ENCODE measurements around the gene ARHGAP26.

ARHGAP26 gene

DNA sequence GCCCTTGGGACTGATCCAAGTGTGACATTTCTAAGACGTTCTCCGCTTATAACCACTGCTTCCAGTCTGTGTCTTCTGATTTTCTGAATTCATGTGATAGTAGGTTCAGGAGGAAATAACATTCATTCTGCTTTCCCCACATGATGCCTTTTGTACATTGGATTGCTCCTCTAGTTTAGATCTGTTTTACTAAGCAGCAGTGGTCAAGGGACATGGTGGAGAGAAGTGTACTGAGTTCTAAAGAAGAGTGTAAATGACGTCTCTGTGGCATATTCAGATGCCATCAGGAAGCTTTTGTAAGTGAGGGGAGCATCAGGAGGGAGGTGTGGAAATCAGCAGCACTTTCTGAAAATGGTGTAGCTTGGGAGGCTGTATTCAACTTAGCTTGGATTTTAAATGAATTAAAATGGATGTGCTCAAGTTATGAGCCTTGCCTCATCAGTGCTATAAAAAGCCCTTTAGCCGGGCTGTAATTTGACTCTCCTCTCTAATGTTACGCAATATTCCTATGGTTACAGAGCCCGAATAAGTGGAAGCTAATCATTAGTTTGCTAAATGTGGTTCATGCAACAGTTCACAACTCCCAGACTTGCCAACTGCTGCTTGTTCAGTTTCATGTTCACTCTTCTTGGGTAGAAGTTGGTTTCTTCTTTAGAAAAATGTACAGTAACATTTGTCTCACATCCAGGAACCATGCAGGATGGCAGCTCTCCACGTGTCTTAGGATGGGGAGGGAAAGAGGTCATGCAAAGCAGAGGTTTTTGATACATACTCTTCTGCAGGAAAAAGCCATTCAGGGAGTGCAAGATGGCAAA lies 281.3 kb downstream of the ARHGAP26 start:
- DNase-seq, result peak; percentile 61

DNA sequence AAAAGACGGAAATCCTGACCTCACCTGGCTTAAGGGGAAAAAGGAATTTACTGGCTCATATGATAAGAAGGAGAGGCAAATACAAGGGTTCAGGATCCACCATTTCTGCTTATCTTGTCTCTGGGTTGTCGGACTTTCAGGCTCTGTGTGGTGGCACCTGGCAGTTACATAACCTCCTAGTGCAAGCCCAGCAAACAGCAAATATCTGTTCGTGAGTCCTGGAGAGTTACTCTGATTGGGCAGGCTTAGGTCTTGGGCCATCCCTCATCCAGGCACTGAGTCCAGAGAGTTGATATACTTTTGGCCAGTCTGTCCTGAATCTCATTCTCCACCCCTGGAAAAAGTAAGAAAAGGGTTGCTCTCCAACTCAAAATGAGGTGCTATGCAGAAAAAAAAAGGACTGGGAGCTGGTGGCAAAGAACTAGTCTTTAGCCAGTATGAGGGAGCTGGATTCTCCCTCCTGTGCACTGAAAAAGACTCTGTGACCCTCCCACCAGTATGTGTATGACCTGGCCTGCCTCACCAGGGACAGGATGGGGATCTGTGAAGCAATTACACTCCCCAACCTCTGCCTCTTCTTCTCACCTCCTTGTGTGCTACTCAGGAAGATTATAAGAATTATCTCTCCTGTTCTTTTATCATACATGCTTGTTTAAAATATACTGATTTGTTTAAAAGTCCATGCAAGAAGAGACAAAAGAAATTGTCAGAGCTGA lies 282.9 kb downstream of the ARHGAP26 start:
- DNase-seq, result no peak

DNA sequence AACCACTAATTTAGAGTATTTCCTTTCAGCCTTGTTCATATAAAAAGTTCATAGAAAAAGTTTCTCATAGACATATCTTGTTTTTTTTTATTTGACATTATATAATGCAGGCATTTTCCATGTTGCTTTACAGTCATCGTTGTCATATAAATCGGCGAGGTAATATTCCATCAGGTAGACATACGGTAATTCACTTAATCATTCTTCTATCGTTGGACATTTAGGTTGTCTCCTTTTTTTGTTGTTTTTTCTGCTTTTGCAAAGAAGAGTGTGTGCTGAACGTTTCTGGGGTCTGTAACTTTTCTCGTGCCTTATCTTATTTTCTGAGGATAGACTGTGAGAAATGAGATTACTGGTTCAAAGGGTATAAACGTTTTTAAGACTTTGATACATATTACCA lies 283.6 kb downstream of the ARHGAP26 start:
- DNase-seq, result no peak

DNA sequence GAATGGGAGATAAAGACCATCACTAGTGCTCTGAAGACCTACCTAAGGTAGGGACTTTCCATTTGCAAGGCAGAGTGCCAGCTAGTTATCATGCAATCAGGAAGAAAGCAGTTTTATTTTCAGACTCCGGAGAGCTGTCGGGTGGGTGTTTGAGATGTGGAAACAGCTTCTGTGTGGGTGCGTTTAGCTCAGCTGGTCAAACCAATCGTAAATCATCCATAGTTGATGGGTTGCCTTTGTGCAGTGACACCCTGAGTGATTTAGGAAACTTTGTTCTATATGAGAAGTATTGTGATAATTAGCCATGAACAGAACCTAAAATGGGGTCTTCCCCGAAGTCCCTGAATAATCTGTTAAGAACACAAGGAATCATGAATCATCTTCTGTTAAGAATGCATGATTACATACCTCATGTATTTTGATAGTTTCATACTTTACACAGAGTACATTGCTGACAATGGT lies 284.3 kb downstream of the ARHGAP26 start:
- DNase-seq, result no peak

DNA sequence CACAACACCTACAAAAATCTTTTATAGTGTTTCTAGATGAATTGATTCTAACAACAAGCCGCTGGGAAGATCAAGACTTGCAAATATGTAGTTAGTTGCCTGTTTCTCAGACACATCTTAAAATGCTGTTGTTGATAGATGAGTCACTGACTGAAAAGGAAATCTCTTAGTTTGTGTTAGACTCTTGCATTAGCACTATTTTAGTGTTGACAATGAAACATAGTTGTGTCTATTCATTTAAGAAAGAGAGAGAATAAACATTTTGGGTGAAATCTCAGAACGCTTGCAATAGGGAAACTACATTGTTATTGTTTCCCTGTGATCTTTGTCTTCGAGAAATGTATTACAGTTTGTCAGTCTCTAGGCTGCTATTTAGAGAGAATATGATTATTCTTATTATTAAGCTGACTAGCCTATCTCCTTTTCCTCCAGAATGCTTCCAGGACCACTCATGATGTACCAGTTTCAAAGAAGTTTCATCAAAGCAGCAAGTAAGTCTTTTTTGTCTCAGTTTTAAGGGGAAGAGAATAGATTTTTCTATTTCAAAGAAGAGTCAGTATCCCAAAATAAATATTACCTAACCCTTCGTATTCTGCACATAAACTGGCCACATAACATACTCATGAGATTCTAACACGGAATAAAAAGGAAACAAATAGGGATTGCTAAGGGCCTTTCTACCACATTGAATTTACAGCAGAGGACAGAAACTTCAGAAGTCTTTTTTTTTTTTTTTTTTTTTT lies 285.6 kb downstream of the ARHGAP26 start:
- DNase-seq, result no peak

DNA sequence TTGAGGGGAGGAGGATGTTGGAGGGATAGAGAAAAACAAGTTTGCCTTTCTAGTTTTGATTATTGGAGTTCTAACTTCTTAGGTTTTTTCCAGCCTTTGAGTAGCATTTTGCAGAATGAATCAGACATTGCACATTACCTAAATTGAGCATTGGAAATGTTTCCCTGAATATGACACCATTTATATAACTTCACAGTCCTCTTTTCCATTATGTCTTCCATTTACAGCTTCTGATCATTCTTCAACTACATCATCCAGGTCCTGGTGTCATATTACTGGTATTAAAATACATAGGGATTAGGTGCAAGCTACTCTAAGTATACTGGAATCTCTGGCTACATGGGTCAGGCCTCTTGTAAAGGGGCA lies 286.1 kb downstream of the ARHGAP26 start:
- no peak for DNase-seq

DNA sequence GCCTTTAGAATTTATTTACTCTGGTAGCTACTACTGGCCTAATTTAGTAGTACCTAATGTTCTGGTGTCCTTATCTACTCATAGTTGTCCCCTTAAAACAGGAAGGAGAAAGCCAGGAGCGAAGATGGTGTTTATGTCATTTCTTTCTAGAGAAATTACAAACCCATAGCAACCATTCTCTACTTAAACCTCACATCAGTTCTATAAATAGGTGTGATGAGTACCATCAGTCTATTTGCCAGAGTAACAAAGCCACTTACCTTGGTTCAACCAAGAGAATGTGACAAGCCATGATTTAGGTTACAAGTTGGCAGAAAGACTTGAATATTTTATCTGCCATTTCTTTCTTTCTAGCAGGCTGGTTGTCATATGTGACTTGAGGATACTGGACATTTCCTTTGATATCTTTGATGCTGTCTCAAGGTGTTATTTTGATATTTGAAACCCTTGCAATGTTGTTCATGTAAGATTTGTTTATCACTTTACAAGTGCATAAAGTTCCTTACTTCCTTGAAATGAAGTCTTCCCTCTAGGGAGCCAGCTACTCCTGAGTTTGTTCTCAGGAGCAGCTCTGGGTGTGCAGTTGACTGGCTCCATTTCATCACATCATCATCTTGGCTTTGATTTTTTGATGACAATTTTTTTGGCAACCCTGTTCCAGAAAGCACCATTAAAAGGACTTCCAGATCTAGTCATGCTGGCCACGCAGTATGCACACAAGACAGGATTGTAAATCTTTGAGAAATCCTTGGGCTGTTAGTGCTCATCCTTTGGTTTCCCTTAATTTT lies 286.8 kb downstream of the ARHGAP26 start:
- no peak for DNase-seq

DNA sequence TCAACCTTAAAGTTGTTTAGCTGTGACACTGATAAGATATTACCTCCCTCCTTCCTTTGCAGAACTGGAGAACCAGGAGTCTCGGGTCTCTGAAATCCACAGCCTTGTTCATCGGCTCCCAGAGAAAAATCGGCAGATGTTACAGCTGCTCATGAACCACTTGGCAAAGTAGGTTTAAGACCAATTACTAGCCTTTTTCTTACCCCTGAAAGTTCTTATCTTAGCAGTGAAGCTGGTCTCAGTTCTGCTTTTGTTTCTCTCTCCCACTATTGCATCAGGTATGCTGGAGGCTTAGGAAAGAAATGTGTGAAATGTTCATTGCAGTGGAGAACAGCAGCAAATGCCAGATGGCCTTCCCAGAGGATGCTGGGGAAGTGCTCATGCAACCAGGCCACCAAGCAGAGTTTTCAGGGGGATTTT lies 287.4 kb downstream of the ARHGAP26 start:
- no peak for DNase-seq

DNA sequence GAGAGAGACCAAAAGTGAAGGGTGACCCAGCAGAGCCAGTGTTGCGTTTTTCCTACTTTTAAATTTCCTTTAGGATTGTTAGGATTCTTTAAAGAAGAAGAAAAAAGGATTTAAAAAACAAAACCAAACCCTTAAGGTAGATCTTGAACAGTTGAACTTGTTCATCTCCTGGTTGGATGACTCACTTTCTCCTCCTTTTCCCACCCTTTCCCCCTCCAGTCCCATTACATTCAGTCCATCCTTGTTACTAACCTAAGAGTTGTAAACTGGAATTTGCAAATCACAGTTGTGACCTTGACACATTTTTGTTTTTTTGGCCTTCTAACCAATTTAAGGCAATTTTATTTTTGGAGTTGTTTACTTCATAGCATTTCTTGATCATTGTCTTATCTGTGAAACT lies 289.2 kb downstream of the ARHGAP26 start:
- DNase-seq, result no peak

DNA sequence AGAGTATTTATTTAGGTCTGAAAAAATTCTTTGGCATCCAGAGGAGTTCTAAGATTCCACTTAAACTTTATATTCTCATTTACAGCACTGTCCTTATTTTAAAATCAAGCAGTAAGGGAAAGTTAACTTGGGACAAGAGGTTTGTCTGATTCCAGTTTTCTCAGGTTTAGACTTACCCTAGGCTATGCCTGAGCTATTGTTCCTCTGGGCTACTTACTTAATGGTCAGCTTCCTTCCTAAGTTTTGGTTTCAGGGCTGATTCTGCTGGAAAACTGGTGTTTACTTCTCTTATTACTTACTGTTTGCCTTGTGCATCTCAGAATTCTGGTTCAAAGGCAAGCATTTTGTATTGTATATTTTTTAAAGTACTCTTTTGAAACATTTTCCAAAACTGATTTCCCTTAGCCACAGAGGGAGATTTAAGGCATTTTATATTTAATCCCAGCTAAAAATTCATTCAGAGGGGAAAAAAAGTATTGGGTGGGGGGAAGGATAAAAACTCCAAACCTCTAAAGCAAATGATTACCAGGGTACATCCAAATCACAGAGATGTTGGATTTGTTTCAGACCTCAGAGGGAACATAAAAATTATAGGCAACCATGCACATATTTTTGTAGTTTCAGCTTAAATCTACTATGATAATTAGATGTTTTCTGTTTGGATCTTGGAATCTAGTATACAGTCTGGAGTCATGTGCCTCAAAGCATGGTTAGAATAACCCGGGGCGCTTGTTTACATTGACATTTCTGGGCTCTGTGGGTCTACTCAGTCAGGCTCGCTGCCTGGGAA lies 290.0 kb downstream of the ARHGAP26 start:
- no peak for DNase-seq

DNA sequence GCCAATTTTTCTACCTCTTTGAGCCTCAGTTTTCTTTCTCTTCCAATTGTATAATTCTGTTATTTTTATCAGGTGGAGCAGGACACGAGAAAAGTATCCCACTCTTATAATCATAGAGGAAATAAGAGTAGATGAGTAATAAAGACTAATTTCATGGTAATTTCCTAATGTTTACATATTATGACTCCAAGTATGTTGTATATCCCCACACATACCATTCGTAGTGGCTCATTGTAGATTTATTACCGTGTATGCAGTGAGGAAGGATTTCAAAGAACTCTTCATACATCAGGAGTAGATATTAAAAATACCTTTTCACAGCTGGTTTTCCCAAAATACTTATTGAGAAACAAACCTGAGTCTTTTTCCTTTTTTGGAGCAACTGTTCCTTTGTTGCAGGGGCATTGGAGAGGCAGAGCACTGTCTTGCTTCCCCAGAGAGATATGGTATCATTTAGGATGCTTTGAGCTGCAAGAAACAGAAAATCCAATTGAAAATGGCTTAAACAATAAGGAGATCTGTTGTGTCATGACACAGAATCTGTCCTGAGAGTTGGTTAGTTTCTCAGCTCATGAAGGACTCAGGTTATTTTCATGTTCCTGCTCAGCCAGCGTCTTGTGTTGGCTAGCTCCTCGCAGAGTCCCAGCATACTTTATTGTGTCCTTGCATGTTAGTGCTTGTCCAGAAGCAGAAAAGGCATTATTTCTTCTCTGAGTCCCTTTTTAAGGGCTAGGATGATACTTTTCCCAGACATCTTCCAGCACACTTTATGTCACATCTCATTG lies 291.2 kb downstream of the ARHGAP26 start:
- peak; percentile 16 for DNase-seq

DNA sequence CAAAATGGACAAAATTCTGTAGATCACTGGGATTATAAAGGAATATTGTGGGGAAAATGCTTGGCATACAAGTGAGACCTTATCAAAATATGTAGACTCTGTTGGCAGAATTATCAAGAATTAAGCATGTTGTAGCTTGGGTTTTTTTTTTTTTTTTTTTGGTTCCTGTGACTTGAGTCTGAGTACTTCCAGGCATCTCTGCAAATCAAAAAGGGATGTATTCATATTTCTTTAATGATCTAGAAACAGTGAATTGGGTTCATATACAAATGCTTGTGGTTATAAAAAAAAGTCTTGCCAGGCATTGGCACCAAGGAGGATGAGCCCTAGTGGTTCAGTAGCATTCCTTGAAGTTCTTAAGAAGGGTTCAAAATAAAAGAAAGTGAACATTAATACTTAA lies 292.2 kb downstream of the ARHGAP26 start:
- DNase-seq, result no peak

DNA sequence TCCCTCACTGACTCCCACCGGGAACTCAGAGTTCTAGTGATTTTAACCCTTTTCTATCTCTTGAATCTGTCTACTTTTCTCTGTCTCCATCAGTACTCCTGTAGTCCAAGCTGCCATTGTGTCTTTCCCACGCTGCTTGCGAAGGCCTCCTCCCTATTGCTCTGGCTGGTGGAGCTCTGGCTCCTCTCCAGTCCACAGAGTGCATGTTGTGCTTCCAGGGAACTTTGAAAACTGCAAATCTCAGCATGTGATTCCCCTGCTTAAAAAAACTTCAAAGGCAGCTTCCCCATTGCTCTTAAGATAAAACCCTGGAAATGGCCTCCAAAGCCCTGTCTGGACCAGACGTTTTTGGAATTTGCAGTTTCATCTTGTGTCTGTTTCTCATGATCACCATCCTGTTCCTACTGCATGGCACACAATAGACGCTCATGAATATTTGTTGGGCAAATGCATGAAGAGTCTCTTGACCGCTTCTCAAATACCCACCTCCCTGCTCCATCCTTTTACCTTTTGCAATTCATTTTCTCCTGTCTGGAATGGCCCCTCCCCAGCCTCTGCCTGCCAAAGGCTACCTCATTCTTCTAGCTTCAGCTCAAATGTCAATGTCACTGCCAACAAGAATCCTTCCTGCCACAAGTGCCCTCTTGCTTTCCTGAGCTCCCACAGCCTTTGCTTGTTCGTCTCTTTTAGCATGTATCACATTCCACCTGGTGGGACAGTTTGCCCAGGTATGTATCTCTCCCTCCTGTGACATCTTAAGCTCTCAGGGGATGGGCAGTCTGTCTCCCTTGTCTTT lies 293.2 kb downstream of the ARHGAP26 start:
- DNase-seq, result peak; percentile 22

DNA sequence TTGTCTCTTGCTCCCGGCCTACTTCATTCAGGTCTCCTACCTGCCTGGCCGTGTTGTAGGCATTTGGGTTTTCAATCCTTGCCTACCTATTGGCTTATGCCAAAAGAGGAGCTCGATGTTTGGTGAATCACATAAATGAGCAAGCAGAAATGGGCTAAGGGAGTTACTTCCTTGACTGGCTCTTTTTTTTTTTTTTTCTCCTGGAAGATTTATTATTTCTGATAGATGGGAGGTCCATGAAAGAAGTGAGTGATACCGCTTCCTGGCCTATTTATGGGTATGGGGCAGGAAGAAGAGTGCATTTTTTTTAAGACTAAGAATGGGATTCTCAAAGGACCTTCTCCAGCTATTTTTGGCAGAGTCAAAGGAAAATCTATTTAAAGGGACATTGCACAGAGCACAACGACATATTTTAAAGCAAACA lies 294.1 kb downstream of the ARHGAP26 start:
- DNase-seq, result peak; percentile 33

DNA sequence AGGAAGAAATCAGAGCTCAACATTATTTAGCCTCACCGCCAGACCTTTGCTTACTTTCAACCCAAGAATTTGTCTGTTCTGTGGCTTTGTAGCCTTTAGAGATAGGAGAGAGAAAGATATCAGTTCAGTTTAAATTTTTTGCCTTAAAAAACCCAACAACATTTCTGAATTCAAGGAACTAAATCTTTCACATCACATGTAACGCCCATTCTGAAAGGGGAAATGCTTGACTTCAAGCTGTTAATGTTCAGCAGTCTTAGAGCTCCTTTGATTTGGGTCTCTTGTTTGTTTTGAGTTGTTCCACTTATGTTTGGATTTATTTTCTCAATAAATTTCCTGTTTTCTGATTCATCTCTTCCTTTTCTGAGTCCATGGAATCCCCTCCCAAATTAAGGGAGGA lies 294.5 kb downstream of the ARHGAP26 start:
- no peak for DNase-seq

DNA sequence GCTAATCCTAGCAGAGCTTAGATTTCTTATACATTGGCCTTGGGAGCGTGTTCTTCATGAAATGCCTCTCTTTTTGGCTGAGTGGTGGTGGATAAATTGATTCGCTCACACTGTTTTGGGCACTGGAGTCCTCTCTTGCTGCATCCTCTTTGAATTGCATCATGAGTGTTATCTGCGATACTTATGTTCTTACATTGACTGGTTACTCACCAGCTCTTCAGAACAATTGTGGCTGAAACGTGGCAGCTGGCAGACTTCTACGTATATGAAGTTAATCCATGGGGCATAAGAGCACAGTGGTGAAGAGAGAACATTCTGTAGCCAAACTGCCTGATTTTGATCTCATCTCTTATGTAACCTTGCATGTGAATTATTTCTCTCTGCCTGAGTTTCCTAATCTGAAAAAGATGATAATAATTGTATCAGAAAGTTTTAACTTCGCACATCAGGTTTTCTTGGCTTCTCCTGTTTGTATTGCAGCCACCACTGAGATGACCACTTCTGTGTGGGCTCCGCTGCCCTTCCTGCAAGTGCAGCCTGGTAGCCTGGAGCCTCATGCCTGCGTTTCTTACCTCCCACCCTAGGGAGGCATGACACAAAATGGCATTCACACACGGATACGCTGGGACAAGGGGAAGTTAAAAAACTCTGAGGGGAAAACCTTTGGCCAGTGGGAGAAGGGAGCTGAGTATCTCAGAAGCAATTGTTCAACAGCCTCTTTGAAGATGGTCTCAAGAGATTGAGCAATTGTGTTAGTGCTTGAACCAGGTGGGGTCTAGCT lies 295.2 kb downstream of the ARHGAP26 start:
- no peak for DNase-seq

DNA sequence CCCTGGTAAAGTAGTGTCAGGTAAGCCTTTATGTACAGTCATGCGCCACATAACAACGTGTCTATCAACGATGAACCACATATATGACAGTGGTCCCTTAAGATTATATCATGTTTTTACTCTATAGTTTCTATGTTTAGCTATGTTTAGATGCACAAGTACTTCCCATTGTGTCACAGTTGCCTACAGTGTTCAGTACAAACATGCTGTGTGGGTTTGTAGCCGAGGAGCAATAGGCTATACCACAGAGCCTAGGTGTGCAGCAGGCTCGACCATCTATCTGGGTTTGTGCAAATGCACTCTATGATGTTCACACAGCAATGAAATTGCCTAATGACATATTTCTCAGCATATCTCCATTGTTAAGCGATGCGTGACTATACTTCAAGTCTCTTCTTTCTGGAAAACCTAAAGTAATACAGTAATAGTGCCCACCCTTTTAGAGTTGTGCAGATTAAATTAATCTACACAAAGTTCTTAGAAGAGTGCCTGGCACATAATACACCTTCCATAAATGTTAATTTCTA lies 295.9 kb downstream of the ARHGAP26 start:
- no peak for DNase-seq

DNA sequence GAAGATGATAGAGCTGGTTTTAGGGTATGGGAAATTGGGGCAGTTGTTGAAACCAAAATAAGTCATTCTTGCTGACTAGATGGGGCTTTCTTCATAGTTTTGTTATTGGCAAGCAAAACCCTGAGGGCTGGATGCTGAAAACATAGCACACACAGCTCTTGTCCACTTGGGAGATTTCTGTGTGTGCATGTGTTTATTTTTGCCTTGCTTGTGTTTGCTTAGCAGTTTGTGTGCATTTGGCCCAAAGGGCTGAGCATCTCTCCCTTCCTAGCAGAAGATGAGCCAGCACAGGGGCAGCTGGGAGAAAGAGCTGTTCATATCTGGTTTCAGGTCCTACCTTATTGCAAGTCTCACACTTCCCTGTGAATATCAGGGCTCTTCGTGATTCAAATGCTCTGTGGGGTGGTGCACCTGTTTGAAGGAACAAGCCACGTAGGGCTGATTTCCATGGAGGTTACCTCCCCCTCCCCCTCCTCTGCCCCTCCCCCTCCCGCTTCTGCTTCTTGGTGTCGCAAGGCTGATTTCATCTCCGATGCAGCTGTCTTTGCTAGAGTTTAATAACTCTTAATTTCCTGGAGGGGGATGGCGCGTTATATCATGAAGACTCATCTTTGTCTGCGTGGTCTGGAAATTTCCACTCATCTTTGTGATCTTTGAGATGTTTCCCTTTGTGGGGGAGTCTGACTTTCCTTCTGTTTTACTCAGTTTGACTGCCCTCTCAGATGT lies 296.5 kb downstream of the ARHGAP26 start:
- no peak for DNase-seq

Data from eye (tissue), 1 donor.